GM12892 (cell line): ENCODE data around the gene TBCD.

Source experiments
- DNase-seq: peaks from one replicate; pipeline ENCODE4 v3.0.0; 2011; ENCODE audit not compliant: insufficient read length
- FAIRE-seq: peaks from 2 replicates; lab custom pipeline; 2011; peaks lifted over from hg19 to GRCh38; lab: Jason Lieb, UNC
- POLR2A ChIP-seq: IDR thresholded peaks from 2 replicates; pipeline ENCODE4 v1.6.1; 2011; ENCODE audit warnings: low read depth, low read length, control low read depth
- POLR2AphosphoS5 ChIP-seq: IDR thresholded peaks from 2 replicates; pipeline ENCODE4 v1.6.1; 2011; ENCODE audit warnings: low read depth, low read length, control low read depth
- TAF1 ChIP-seq: IDR thresholded peaks from 2 replicates; pipeline ENCODE4 v1.6.1; 2011; ENCODE audit warnings: low read depth, mild to moderate bottlenecking, control low read depth, low read length, borderline replicate concordance

Gene TBCD

GRCh38 chr17:82937411-82938371 lies 185.8 kb downstream of the TBCD start:
- no peak for TF ChIP-seq POLR2A
- no peak for TF ChIP-seq POLR2AphosphoS5
- TF ChIP-seq TAF1, result no peak
- no peak for DNase-seq
- FAIRE-seq, result no peak

DNA sequence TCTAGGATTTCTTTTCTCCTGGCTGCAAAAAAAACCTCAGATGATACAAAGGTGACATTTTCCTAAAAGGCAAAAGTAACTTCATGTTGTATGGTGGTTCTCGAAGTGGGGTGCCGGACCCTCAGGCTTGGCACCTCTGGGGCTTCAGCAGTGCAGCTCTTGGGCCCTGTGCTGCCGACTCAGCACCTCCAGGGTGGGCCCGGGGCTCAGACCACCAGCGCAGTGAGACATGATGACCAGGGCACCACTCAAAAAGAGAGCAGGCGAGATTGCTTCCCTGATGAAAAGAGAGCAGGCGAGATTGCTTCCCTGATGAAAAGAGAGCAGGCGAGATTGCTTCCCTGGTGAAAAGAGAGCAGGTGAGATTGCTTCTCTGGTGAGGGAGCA lies 186.6 kb downstream of the TBCD start:
- TF ChIP-seq POLR2AphosphoS5 (no peak), POLR2A (no peak), TAF1 (no peak)
- no peak for DNase-seq
- no peak for FAIRE-seq

GRCh38 chr17:82938873-82939620 lies 187.2 kb downstream of the TBCD start:
- no peak for FAIRE-seq
- no peak for TF ChIP-seq POLR2A
- DNase-seq, result no peak

- DNase-seq, result no peak
- TF ChIP-seq POLR2AphosphoS5, result no peak
- no peak for TF ChIP-seq TAF1
- no peak for TF ChIP-seq POLR2A
- FAIRE-seq, result no peak
These were observed 187.8 kb downstream of the TBCD start for GRCh38 chr17:82939621-82940135.

DNA sequence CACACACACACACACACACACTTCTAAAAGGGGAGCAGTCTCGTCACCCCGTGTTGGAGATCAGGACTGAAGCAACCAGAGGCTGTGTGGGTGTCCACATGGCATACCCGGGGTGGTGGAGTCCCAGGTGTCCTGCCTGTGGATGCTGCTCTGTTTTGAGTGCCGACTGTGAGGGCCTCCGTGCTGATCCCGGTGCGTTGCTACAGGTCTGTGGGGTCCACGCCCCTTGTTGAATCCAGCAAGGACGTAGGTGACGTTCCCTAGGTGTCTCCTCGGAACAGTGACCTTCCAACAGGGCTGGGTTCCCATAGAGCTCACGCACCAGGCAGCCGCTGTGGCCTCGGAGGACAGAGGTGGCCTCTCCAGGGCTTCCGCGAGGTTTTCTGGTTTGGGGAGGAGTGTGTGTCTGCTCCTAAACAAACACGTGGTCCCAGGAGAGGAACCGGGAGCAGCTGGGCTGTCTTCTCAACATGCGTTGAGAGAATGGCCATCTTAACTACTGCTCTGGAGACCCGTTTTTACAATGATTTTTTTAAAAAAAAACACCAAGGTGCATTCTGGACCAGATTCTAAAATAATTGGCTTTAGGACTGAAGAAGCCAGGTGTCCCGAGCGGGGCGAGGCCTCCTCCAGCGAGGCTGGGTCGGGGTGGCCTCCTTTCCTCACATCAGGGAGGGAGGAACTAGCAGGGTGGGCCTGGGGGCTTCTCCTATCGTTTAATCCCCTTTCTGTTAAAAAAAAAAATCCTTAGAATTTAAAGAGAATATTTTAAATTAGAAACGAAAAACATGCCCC lies 188.6 kb downstream of the TBCD start:
- TF ChIP-seq TAF1 (no peak), POLR2AphosphoS5 (no peak), POLR2A (no peak)

GRCh38 chr17:82941021-82942001 lies 189.4 kb downstream of the TBCD start:
- no peak for DNase-seq
- FAIRE-seq, result no peak
- no peak for TF ChIP-seq TAF1
- TF ChIP-seq POLR2A, result no peak
- no peak for TF ChIP-seq POLR2AphosphoS5

More for the DNA sequence above, 188.6 kb downstream of the TBCD start:
- DNase-seq, result no peak
- FAIRE-seq, result no peak

GRCh38 chr17:82942166-82943130 lies 190.6 kb downstream of the TBCD start:
- TF ChIP-seq POLR2AphosphoS5, result no peak; the same call in 1 of the 2 replicates
- no peak for TF ChIP-seq TAF1
- TF ChIP-seq POLR2A, result no peak
- DNase-seq (no peak), FAIRE-seq (no peak)

DNA sequence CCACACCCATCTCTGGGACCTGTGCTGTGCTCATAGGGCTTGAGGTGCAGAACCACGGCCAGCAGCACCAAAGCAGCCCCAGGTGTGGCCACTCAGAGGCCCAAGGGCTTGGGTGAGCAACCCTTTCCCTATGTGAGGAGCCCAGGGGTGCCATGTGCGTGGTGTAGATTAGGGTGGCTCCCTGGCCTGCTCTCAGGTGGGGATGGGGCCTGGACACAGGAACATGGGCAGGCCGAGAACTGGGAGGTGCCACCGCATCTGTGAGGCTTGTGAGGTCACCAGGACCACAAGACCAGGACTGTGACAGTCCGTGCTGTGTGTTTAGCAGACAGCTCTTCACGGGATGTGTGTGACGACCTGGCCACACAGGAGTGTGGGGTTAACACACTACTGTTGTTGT lies 191.5 kb downstream of the TBCD start:
- TF ChIP-seq POLR2A (no peak), POLR2AphosphoS5 (no peak), TAF1 (no peak)
- FAIRE-seq (no peak), DNase-seq (no peak)

GRCh38 chr17:82943751-82944150 lies 191.9 kb downstream of the TBCD start:
- FAIRE-seq (no peak), DNase-seq (no peak)
- TF ChIP-seq POLR2AphosphoS5, result no peak
- TF ChIP-seq POLR2A, result no peak
- TF ChIP-seq TAF1, result no peak
